NCI-H2196 (cell line): ENCODE data around the gene HDAC10.

Experiments used
- DNase-seq: peaks from one replicate; lab custom pipeline; 2025; ENCODE audit not compliant: unreplicated experiment; lab: John Stamatoyannopoulos, UW

HDAC10 gene

DNA sequence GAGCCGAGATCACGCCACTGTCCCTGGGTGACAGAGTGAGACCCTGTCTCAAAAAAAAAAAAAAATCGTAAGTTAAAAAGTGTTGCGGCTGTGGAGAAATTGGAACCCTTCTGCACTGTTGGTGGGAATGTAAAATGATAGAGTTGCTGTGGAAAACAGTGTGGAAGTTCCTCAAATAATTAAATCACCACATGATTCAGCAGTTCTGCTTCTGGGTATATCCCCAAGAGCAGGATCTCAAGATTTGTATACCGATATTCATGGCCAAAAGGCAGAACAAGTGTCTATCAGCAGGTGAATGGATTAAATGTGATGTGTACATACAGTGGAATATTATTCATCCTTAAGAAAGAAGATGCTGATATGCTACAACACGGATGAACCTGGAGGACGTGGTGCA is 46.5 kb downstream of the HDAC10 start:
- no peak for DNase-seq

DNA sequence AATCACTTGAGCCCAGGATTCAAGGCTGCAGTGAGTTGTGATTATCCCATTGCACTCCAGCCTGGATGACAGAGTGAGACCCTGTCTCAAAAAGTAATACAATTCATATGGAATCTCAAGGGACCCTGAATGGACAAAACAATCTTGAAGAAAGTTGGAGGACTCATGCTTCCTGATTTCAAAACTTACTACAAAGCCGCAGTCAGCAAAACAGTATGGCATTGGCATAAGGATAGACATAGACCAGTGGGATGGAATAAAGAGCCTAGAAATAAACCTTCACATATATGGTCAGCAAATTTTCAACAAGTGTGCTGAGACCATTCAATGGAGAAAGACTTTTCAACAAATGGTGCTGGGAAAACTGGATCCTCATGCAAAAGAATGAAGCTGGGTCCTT is 47.8 kb downstream of the HDAC10 start:
- no peak for DNase-seq

DNA sequence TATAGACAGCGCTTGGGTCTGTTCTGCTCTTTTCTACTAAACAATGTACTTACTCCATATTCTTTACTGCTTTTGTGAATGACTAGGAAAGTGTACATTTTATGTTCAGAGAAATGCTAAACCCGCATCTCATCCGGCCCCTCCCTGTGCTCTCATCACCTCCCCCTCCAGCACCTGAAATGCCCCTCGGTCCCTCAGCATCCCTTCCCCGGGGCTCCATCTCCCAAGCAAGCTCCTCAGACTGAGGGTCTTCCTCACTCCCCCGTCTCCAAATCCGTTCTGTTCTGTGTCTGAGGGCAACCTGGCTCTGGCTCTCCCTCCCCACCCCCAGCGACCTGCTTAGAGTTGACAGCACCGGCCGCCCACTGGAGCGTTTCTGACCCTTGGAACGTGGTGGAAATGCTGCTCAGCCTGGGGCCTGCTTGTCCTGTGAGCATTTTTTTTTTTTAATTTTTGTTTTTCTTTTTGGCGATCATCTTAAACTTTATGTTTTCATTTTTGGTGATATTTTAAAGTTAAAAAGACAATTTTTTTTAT is 48.9 kb downstream of the HDAC10 start:
- DNase-seq, result no peak

DNA sequence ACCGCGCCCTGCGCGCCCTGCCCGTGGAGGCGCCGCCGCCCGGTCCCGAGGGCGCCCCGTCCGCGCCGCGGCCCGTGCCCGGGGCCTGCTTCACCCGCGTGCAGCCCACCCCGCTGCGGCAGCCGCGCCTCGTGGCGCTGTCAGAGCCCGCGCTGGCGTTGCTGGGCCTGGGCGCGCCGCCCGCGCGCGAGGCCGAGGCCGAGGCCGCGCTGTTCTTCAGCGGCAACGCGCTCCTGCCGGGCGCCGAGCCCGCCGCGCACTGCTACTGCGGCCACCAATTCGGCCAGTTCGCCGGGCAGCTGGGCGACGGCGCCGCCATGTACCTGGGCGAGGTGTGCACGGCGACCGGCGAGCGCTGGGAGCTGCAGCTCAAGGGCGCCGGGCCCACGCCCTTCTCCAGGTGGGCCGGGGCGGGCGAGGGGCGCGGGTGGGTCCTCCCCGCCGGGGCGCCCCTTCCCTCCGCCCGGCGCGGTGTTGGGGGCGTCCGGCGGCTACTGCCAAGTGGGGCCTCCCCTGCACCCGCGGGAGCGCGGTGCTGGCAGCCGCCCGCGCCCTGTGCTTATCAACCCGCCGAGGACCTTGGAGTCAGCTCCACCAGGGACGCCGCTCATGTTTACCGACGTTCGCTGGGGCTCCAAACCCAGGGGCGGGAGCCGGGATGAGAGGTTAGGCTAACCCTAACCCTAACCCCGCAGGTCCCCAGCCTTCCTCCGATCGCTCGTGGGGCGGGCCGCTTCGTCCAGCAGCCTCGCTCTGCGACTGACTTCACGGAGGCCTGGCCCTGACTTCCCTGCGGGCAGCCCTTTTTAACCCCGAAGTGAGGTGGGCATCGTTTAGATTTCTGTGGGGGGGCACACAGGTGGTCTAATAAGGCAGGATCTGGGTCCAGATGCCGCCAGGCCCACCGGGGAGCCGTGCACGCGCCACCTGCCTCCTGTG is 49.6 kb downstream of the HDAC10 start:
- no peak for DNase-seq

DNA sequence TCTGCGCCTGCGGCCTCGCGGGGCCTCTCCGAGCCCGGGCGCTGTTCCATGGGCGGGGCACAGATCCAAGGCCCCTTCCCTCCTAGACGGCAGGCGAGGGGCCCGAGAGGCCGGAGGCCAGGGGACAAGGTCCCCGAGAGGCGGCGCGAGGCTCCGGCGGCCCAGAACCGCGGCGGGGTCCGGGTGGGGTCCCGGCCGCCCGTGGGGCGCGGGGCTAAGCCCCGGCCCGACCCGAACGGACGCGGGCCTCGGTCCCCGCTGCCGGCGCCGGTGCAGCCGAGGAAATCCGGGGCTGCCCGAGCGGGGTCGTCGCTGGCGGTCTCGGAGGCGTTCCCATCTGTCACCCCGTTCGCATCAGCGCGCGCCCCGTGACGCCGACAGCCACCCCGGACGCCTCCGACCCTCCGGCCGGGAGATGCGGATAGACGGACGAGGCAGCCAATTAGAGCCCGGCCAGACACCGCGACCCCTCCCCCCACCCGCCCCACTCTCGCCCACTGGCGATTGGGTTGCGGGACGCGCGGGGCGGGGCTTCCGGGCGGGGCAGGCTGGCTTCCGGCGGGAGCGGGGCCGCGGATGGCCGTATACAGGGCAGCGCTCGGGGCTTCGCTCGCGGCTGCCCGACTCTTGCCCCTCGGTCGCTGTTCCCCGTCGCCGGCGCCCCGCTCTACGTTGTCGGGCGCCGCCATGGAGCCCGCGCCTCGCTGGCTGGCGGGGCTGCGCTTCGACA is 50.4 kb downstream of the HDAC10 start, which contains the start of gene SELENOO:
SELENOO (plus strand) TSS at position 551 of the 730 bp plus-strand sequence; CDS start at position 577, 26 bp downstream.
- peak; percentile 63 for DNase-seq

DNA sequence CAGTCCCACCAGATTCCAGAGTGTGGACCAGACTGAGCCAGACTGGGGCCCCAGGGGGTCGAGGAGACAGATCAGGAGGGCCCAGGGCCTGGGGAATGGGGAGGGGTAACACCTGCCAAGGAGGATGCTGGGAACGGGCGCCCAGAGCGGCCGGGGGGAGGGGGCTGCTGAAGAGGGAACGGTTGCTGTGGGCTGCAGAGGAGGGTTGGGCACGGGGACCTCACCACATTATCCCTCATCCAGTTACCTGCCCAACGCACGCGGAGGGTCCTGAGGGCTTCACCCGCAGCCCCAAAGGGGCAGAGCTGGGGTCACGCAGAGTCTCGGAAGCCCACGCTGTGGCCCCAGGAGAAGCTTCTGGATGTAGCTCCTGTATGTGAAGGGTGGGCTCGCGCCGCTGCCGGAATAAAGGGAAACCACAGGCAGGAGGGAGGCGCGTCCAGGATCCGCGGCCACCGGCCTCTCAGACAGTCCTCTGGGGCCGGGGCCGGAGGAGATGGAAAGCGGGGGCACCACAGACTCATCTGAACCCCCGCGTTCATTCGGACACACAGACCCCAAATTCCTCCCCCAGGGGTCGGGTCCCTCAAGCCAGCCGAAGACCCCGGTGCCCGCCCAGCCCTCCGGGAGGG is 51.1 kb downstream of the HDAC10 start:
- DNase-seq, result no peak

DNA sequence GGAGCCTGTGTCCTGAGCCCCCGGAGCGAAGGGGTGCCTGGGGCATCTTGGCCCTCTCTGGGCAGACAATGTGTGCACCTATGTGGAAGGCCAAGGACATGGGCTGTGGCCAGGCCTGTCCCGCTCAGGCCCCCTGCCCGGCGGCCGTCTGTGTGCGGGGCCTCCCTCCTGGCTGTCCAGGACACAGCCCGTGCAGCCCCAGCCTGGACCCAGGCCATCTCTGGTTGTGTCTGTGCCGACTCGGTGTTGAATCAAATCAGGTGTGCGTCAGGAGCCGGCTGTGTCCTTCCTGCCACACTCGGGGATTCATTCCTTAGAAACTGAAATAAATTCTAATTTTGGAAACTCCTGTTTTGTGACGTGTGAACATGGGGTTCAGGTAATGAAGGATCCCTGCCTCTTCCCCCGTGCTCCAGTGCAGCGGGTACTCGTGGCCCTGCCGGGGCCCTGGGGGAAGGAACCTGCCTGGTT is 51.8 kb downstream of the HDAC10 start:
- no peak for DNase-seq

DNA sequence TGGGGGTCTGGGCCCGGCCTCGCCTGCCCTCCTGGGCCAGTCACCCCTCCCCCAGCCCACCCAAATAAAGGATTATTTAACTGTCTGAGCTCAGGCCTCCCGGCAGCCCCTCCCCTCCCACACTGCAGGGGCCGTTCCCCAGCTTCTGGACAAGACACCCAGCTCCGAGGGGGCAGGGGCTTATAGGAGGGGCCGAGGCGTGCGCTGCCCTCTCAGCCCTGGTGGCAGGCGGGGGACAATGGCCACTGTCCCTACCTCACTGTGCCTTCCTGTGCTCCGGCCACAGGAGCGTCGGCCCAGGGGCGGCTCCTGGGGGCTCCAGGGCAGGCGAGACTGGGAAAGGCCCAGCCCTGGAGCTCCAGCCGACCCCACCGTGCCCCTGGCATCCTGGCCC is 52.4 kb downstream of the HDAC10 start:
- DNase-seq, result no peak

DNA sequence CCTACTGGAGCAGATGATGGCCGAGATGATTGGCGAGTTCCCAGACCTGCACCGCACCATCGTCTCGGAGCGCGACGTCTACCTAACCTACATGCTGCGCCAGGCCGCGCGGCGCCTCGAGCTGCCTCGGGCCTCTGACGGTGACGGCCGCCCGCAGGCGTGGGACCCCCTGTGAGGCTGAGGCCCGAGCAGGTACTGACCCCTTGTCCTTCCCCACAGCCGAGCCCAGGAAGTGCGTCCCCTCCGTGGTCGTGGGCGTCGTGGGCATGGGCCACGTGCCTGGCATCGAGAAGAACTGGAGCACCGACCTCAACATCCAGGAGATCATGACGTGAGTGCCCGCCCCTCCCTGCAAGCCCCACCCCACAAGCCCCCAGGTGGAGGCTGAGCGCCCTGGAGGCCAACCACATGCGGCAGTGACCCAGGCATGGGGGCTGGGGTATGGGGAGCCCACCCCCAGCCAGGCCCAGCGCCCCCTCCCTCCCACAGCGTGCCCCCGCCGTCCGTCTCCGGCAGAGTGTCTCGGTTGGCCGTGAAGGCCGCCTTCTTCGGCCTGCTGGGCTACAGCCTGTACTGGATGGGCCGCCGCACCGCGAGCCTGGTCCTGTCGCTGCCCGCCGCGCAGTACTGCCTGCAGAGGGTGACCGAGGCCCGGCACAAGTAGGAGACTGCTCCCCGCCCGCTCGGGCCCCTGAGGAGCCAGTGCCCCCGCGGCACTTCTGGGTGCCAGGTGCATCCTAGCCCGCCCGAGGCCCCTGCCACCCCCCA is 53.0 kb downstream of the HDAC10 start:
- DNase-seq, result no peak

DNA sequence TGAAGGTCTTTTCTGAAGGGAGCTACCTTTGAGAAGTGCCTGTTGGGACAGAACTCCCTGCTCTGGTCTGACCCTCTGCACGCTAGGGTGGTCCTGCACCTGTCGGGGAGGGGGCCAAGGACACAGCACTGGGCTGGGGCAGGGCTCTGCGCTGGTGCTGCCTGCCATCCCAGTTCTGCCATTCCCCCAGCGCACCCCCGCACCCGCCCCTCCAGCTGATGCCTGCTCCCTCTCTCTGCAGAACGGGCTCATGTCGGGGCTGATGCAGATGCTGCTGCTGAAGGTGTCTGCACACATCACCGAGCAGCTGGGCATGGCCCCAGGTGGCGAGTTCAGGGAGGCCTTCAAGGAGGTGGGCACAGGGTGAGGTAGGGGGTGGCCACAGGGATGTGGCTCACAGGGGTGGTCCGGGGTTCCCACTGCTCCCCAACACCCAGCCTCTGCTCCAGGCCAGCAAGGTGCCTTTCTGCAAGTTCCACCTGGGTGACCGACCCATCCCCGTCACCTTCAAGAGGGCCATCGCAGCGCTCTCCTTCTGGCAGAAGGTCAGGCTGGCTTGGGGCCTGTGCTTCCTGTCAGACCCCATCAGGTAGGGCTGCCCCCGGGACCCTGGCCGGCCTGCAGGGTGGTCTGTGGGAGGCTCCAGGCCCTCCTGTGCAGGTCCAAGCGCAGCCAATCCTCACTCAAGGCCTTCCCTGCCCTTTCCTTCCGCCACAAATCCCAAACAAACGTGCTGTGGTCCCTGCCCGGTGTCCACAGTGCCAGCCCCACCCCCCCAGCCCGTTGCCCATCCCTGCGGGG is 53.9 kb downstream of the HDAC10 start:
- no peak for DNase-seq

DNA sequence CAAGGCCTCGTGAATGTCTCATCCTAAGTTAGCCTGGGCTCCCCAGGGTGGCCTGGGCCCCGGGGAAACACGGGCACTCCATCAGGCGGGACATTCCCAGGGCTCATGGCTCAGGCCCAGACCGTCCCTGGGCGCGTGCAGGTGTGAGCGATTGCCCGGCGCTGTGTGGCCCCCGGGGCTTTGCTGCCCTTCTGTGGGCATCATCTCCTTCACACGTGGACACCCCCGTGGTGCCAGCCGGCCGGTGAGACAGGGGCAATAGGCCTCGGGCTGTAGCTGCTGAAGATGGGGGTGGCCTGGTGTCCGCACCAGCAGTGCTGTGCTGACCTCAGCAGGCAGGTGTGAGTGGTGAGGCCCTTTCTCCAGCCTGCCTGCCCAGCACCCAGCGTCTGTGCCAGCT is 54.8 kb downstream of the HDAC10 start:
- DNase-seq, result no peak
